ENCODE results near the gene PCNX2. TPM values are rescaled to one million over a fixed set of nuclear protein-coding genes. Genes with fewer than 3 reads are reported as not detected.

The PCNX2 gene
- total RNA-seq, 4 donors from 2014 or later, result 5.0 to 12.5 (median 9.6) TPM

GRCh38 chr1:233151861-233152260, 143.7 kb downstream of the PCNX2 start:
- TF ChIP-seq CTCF (IDR thresholded peaks at IDR 0.05) (no peak), POLR2A (IDR thresholded peaks at IDR 0.05) (no peak)
- H3K4me3 ChIP-seq (ENCODE audit: low read depth, poor library complexity, severe bottlenecking), result no peak overlapping the region
- no peak for DNase-seq (ENCODE audit: low spot score in 2 of 2)
- WGBS, 2 donors, result 89 to 93% methylated on average over 6 of the region's 6 CpGs
- intact Hi-C loops (cut with DNase I; ENCODE audit: low total_unique reads), result no loop called here

- TF ChIP-seq POLR2A (IDR thresholded peaks at IDR 0.05) (no peak), CTCF (IDR thresholded peaks at IDR 0.05) (no peak)
- no peak overlapping the region for H3K4me3 ChIP-seq (ENCODE audit: low read depth, poor library complexity, severe bottlenecking)
- intact Hi-C loops (cut with DNase I; ENCODE audit: low total_unique reads), result no loop called here
- DNase-seq (ENCODE audit: low spot score in 2 of 2), result no peak
- 76 to 89% methylated on average over 2 of the region's 2 CpGs for WGBS, 2 donors
Measured at GRCh38 chr1:233144434-233144833, 151.1 kb downstream of the PCNX2 start.

DNA sequence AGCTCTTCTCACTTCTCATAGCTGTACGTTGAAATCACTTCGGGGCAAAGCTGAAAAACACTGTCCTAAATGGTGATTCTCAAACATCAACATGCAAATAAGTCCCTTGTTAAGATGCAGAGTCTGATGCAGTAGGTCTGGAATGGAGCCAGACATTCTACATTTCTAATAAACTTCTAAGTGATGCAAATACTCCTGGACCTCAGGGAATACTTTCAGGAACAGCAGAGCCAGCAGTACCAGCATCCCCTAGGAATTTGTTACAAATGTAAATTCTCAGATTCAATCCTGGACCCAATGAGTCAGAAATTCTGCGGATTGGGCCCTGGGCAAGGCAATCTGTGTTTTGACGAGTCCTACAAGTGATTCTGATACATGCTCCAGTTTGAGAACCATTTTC, 152.3 kb downstream of the PCNX2 start:
- DNase-seq (ENCODE audit: low spot score in 2 of 2), result no peak
- WGBS, 2 donors, result 89 to 90% methylated on average over 4 of the region's 4 CpGs
- intact Hi-C loops (cut with DNase I; ENCODE audit: low total_unique reads), result no loop called here
- no peak overlapping the region for H3K4me3 ChIP-seq (ENCODE audit: low read depth, poor library complexity, severe bottlenecking)
- no peak for TF ChIP-seq POLR2A (IDR thresholded peaks at IDR 0.05)
- TF ChIP-seq CTCF (IDR thresholded peaks at IDR 0.05), result no peak

DNA sequence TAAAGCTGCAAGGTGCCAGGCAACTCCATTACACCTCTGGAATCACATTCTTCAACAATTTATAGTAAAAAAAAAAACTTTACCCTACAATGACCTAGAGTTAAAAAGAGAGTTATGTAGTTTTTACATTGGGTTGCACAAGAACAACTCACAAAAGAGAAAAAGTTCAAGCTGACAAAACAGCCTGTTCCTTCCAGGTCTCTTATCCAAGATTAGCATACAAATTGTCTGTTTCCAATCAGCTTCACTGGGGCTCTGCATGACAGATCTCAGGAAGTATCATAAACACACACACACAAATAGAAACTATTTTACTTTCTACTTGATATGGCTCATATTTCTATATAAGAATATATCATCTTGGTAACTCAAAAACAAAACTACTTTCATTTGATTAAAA, 154.6 kb downstream of the PCNX2 start:
- no peak for DNase-seq (ENCODE audit: low spot score in 2 of 2)
- no peak overlapping the region for H3K4me3 ChIP-seq (ENCODE audit: low read depth, poor library complexity, severe bottlenecking)
- intact Hi-C loops (cut with DNase I; ENCODE audit: low total_unique reads), result no loop called here
- TF ChIP-seq CTCF (IDR thresholded peaks at IDR 0.05) (no peak), POLR2A (IDR thresholded peaks at IDR 0.05) (no peak)

DNA sequence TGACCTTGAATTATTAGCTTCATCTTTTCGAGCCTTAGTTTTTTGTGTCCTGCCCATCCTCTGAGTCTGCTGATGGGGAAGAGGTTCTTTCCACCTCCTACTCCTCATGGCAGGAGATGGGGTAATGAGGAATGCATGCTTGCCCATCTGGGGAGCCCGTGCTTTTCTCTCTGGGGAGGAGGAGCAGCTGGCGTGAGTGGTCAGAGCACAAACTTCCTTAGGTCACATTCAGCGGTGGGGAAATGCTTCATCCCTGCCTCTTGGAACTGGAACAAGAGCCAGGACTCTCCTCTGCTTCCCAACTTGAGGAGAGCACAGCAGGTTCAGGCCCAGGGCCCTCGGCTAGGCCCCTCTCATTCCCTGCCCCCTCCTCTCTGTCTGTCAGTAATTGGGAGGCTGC, 155.0 kb downstream of the PCNX2 start:
- TF ChIP-seq CTCF (IDR thresholded peaks at IDR 0.05) (no peak), POLR2A (IDR thresholded peaks at IDR 0.05) (no peak)
- no peak overlapping the region for H3K4me3 ChIP-seq (ENCODE audit: low read depth, poor library complexity, severe bottlenecking)
- DNase-seq (ENCODE audit: low spot score in 2 of 2), result no peak
- 79 to 86% methylated on average over 5 of the region's 5 CpGs for WGBS, 2 donors
- intact Hi-C loops (cut with DNase I; ENCODE audit: low total_unique reads), result no loop called here

GRCh38 chr1:233138788-233139585, 156.5 kb downstream of the PCNX2 start:
- H3K4me3 ChIP-seq (ENCODE audit: low read depth, poor library complexity, severe bottlenecking), result no peak overlapping the region
- intact Hi-C loops (cut with DNase I; ENCODE audit: low total_unique reads), result no loop called here
- TF ChIP-seq CTCF (IDR thresholded peaks at IDR 0.05), result no peak
- no peak for TF ChIP-seq POLR2A (IDR thresholded peaks at IDR 0.05)
- 52 to 56% methylated on average over 4 of the region's 4 CpGs for WGBS, 2 donors
- DNase-seq (ENCODE audit: low spot score in 2 of 2), result no peak

Data from lower leg skin (tissue), 4 donors.